GM21381 (cell line): ENCODE data around the gene ST6GALNAC1.
"Not testable (repeated sequence)": the region's sequence is repeated elsewhere in the genome, so short reads cannot be mapped to it uniquely, and the experiment has no call there.

Source experiments
- ATAC-seq: cut with Tn5 transposase; IDR thresholded peaks from one replicate; pipeline ENCODE4 v1.9.1; 2021; ENCODE audit warnings: mild to moderate bottlenecking, moderate library complexity; ENCODE audit not compliant: unreplicated experiment

ST6GALNAC1 gene

GRCh38 chr17:76644995-76645394, 1.4 kb upstream of the ST6GALNAC1 start:
- no peak for ATAC-seq

- no peak for ATAC-seq
These were observed 563 bp downstream of the ST6GALNAC1 start for GRCh38 chr17:76642994-76643393.

- no peak for ATAC-seq
These were observed 1.5 kb downstream of the ST6GALNAC1 start for GRCh38 chr17:76642032-76642561.

- ATAC-seq, result no peak
These were observed 2.1 kb downstream of the ST6GALNAC1 start for GRCh38 chr17:76641501-76641900.

GRCh38 chr17:76640550-76641380, 2.8 kb downstream of the ST6GALNAC1 start:
- ATAC-seq, result no peak

GRCh38 chr17:76638263-76638662, 5.3 kb downstream of the ST6GALNAC1 start:
- no peak for ATAC-seq

GRCh38 chr17:76636486-76637206, 6.9 kb downstream of the ST6GALNAC1 start:
- not testable (repeated sequence) for ATAC-seq

- ATAC-seq, result no peak
These were observed 7.7 kb downstream of the ST6GALNAC1 start for GRCh38 chr17:76635659-76636360.

GRCh38 chr17:76635039-76635438, 8.5 kb downstream of the ST6GALNAC1 start:
- no peak for ATAC-seq

GRCh38 chr17:76633628-76634328, 9.8 kb downstream of the ST6GALNAC1 start:
- ATAC-seq, result no peak

- ATAC-seq, result no peak
These were observed 11.6 kb downstream of the ST6GALNAC1 start for GRCh38 chr17:76631821-76632565.

- no peak for ATAC-seq
These were observed 13.4 kb downstream of the ST6GALNAC1 start for GRCh38 chr17:76630151-76630550.

GRCh38 chr17:76627510-76627909, 16.0 kb downstream of the ST6GALNAC1 start:
- ATAC-seq, result no peak

- no peak for ATAC-seq
These were observed 17.1 kb downstream of the ST6GALNAC1 start for GRCh38 chr17:76626442-76626841.

- no peak for ATAC-seq
These were observed 18.1 kb downstream of the ST6GALNAC1 start for GRCh38 chr17:76625496-76625895.

GRCh38 chr17:76623271-76624146, 20.0 kb downstream of the ST6GALNAC1 start:
- ATAC-seq, result no peak

- no peak for ATAC-seq
These were observed 25.7 kb downstream of the ST6GALNAC1 start for GRCh38 chr17:76617838-76618237.

GRCh38 chr17:76614912-76615617, 28.5 kb downstream of the ST6GALNAC1 start:
- no peak for ATAC-seq
